GM10847 (cell line): ENCODE measurements around the gene TEX261.

Source experiments
- POLR2A ChIP-seq: IDR thresholded peaks from 2 replicates; pipeline ENCODE4 v1.6.1; 2011; ENCODE audit not compliant: insufficient read length; ENCODE audit errors: extremely low read depth

The TEX261 gene

DNA sequence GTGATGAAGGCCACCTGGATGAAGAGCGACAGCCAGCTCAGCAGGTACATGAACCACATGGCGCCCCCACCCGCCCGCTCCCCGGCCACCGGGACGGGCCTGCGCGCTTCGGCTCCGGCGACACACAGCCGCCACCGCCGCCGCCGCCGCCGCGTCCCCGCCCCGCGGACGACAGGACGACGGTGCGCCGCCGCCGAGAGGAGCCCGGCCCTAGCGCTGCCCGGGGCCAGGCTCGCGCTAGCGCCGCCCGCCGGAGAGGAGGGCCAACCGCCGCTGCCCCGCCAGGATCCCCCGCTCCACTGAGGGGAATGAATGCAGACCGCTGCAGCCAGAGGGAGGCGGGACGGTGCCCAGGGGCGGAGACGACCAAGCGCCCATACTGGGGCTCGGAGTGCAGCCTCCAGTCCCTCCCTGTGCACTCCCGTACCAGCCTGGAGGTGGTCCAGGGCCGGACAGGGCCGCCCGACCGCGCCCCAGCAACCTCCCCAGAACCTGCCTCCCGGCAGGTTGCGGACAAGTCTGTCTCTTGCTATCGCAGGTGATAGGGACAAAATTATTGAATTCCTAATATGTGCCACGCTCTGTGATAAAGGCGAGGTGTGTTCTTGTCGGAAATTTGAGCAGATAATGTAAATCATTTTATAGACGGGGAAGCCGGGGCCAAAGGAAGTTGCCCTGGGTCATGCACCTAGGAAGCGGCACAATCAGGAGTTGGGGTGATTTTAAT lies at the start of gene TEX261:
Gene TEX261, minus strand, starts transcription at position 175 of the 727 bp plus-strand sequence. Its CDS starts 116 bp downstream, at position 59.
- TF ChIP-seq POLR2A, result no peak

GRCh38 chr2:71043531-71044407 lies 49.1 kb upstream of the TEX261 start:
- TF ChIP-seq POLR2A, result no peak

DNA sequence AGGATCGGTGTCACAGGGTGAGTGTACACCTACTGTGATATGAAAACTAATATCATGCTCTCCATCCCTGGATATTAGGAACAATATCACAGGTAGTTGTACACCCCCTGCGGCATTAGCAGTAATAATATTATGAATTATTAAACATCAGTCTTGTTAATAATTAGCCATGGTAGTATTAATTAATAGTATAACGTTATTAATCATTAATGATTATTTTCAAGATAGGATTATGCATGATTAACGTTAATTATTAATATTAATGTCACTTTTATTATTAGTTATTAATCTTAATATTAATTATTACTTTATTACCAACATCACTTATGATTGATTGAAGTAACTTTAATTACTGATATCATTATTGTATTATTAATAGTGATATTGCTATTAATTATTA lies 47.6 kb upstream of the TEX261 start:
- TF ChIP-seq POLR2A, result no peak

GRCh38 chr2:71018625-71019024 lies 24.0 kb upstream of the TEX261 start:
- TF ChIP-seq POLR2A, result no peak

- no peak for TF ChIP-seq POLR2A
These were observed 13.7 kb upstream of the TEX261 start for GRCh38 chr2:71008342-71008741.

DNA sequence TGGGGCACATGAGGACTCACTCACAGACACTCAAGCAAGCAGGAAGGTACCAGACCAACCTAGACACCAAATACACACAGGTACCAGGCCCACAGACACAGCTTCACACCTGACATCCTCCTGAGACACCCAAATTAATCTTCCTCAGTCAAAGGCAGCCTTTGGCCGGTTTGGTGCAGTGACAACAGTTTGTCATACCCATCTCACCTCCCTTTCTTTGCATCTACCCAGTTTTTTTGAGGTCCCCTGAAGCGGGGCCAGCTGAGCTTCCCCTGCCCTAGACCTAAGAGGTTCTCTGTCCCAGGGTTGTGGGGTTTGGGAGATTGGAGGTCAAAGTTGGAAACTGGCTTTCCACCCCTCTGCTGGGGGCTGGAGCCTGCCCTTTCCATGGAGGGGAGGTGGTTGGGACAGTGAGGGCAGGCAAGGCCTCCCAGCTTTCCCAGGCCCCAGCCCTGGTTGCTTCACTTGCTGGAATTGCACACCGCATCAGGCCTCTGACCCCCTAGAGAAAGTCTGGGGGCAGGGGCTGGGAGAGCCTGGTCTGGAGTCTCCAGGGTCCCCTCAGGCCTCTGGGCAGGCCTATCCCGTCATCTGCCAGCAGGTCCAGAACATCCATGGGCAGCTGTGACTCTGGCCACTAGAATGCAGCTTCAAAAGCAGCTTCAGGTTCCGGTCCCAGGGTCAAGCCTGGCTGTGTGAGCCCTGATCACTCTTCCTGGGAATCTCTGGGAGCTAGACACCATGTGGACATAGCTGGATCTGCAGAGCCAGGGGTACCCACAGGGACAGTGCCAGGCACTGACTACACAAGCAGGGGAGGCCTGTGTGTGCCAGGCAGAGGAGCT lies 12.5 kb upstream of the TEX261 start:
- TF ChIP-seq POLR2A, result no peak

DNA sequence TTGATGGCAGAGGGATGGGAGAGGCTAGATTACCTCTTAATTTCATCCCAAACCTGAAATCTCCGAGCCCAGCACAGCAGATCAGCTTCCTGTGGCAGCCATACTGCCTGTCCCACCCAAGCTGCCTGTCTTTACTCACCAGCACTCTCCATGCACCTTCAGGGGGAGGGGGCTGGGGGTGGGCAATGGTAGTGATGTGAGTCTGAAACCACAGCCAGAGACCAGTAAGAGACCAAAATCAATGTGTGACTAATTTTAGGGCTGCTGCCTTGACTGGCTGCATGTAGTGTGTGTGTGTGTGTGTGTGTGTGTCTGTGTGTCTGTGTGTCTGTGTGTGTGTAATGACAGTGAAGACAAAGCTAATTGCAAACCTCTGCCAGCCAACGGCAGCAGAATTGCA lies 11.7 kb upstream of the TEX261 start:
- no peak for TF ChIP-seq POLR2A

DNA sequence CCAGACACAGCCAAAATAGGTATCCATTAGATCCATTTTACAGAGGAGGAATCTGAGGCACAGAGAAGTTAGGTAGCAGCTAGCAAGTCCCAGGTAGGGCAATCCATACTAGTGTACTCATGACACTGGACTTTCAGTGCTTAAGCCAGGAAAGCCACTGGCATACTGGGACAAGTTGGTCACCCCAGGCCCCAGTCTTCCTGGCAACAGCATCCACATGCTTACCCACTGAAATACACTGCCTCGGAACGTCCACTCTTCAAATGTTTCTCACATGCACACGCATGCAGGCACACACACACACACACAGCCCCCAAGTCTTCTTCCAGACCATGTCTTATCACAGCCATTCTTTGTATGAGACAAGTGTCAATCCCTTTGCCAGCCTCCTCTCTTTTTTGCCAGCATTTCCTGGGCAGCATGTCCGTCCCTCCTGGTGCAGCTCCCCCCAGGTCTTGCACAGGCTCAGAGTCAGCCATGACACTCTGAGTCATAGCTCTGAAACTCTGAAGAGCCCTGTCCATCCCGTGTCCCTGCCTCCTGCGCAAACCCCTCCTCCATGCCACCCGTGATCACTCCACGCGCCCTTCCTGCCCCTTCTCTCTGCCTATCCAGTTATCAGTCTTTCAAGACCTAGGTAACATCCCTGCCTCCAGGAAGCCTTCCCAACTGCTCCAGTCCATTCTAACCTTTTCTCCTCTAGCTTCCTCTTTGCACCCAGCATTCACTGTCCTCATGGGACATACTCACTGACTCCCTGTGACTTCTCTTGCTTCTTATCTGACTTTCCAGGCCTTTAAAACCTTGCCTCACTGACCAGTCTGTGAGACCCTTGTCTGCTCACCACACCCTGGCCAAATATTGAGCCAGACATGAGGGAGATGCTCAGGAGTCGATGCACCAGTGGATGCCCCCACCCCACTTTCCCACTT lies 10.9 kb upstream of the TEX261 start:
- TF ChIP-seq POLR2A, result no peak

DNA sequence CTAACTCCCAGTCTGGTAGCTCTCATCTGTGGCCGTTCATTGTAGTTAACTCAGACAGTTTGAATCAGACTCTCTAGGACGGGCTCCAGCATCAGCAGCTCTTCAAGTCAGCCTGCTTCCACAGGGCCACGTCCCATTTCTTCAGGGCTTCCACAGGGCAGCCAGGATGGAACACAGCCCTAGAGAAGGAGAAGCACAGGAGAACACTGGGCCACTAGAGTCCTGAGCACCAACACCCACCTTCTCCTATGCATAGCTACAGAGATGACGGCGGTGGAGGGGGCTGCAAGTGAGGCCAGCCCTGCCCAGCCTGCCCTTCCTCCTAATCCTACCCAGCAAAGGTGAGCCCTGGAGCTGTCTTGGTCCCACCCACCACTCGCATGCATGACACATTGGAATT lies 10.2 kb upstream of the TEX261 start:
- no peak for TF ChIP-seq POLR2A

GRCh38 chr2:71003966-71004755 lies 9.5 kb upstream of the TEX261 start:
- TF ChIP-seq POLR2A, result no peak

DNA sequence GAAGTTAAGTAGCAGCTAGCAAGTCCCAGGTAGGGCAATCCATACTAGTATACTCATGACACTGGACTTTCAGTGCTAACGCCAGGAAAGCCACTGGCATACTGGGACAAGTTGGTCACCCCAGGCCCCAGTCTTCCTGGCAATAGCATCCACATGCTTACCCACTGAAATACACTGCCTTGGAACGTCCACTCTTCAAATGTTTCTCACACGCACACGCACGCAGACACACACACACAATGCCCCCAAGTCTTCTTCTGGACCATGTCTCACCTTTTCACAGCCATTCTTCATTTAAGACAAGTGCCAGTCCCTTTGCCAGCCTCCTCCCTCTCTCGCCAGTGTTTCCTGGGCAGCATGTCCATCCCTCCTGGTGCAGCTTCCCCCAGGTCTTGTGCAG lies 8.7 kb upstream of the TEX261 start:
- no peak for TF ChIP-seq POLR2A

GRCh38 chr2:71001981-71002570 lies 7.4 kb upstream of the TEX261 start:
- no peak for TF ChIP-seq POLR2A

GRCh38 chr2:71001592-71001927 lies 6.9 kb upstream of the TEX261 start:
- TF ChIP-seq POLR2A, result no peak

GRCh38 chr2:71000780-71001591 lies 6.3 kb upstream of the TEX261 start:
- TF ChIP-seq POLR2A, result no peak
